NB4 (cell line): ENCODE measurements around the gene SNCG.

ENCODE experiments used
- CTCF ChIP-seq: IDR thresholded peaks from one replicate; pipeline ENCODE4 v1.5.1; 2012; ENCODE audit warnings: low read depth, low read length
- MAX ChIP-seq: IDR thresholded peaks from 2 replicates; pipeline ENCODE4 v1.6.1; 2011; ENCODE audit warnings: low read depth, low read length
- POLR2A ChIP-seq: IDR thresholded peaks from 2 replicates; pipeline ENCODE4 v1.6.1; 2011; ENCODE audit warnings: mild to moderate bottlenecking; ENCODE audit not compliant: insufficient read length; ENCODE audit errors: extremely low read depth

GRCh38 chr10:86956848-86957448 is 1.5 kb upstream of the SNCG start:
- TF ChIP-seq POLR2A, result no peak
- TF ChIP-seq CTCF, result no peak
- no peak for TF ChIP-seq MAX
